Common myeloid progenitor, CD34-positive (primary cell): ENCODE data around the gene GUCY1A2.

Experiments used
- CTCF ChIA-PET: fragments of 350-600 bp; sonication (Branson Sonifier 250); formaldehyde crosslinking; loops from one replicate; lab custom pipeline; 2021; ENCODE audit warnings: antibody characterized with exemption; lab: Charles Lee
- POLR2A ChIA-PET: fragments of 350-600 bp; sonication (Branson Sonifier 250); formaldehyde crosslinking; loops from one replicate; lab custom pipeline; 2021; ENCODE audit warnings: antibody characterized with exemption; lab: Charles Lee
- DNase-seq, 3 donors: peaks; one replicate each; pipeline versions ENCODE4 v3.0.0 to v3.0.0-alpha.2; 2013
- H3K27ac ChIP-seq, 2 experiments: 1 replicate in 1 of 2; 2 replicates in 1 of 2; pipeline ENCODE4 v1.7.0; 2013; ENCODE audit warnings: inconsistent platforms in 2 of 2, low read length in 2 of 2, mild to moderate bottlenecking in 2 of 2, low read depth in 1 of 2, moderate library complexity in 1 of 2; ENCODE audit not compliant: severe bottlenecking in 2 of 2, insufficient read depth in 1 of 2, poor library complexity in 1 of 2
- H3K27me3 ChIP-seq, 5 experiments: replicated peaks in 2 of 5; 1 replicate in 3 of 5; 2 replicates in 2 of 5; pipeline versions ENCODE4 v1.6.1 to v1.7.0; 2013; ENCODE audit warnings: low read length in 4 of 5, mild to moderate bottlenecking in 2 of 5, moderate library complexity in 2 of 5, inconsistent platforms in 1 of 5; ENCODE audit not compliant: insufficient read depth in 5 of 5, control insufficient read depth in 4 of 5
- H3K36me3 ChIP-seq, 4 experiments: 1 replicate in 2 of 4; 2 replicates in 2 of 4; pipeline versions ENCODE4 v1.6.1 to v1.7.0; 2013; ENCODE audit warnings: low read length in 3 of 4, control low read depth in 1 of 4, mild to moderate bottlenecking in 1 of 4; ENCODE audit not compliant: control insufficient read depth in 4 of 4, insufficient read depth in 4 of 4
- H3K4me1 ChIP-seq, 4 experiments: 1 replicate in 3 of 4; 2 replicates in 1 of 4; pipeline versions ENCODE4 v1.6.1 to v1.7.1; 2013; ENCODE audit warnings: low read length in 3 of 4, mild to moderate bottlenecking in 3 of 4, control low read depth in 1 of 4, inconsistent platforms in 1 of 4, moderate library complexity in 1 of 4; ENCODE audit not compliant: control insufficient read depth in 4 of 4, insufficient read depth in 4 of 4; ENCODE audit errors: control extremely low read depth in 1 of 4
- H3K4me3 ChIP-seq, 7 experiments: 1 replicate in 4 of 7; 2 replicates in 3 of 7; pipeline versions ENCODE4 v1.5.1 to v1.7.0; 2013; ENCODE audit warnings: mild to moderate bottlenecking in 7 of 7, low read length in 6 of 7, moderate library complexity in 6 of 7, inconsistent platforms in 2 of 7, low read depth in 2 of 7, control low read depth in 1 of 7; ENCODE audit not compliant: insufficient read depth in 4 of 7, control insufficient read depth in 1 of 7; ENCODE audit errors: extremely low read depth in 1 of 7
- H3K9me3 ChIP-seq, 5 experiments: 1 replicate in 4 of 5; 2 replicates in 1 of 5; pipeline versions ENCODE4 v1.6.1 to v1.7.1; 2013; ENCODE audit warnings: low read length in 4 of 5, mild to moderate bottlenecking in 2 of 5, inconsistent platforms in 1 of 5, low read depth in 1 of 5, moderate library complexity in 1 of 5; ENCODE audit not compliant: control insufficient read depth in 4 of 5, insufficient read depth in 2 of 5; ENCODE audit errors: control extremely low read depth in 1 of 5
- WGBS: methylation state at CpG from one replicate; pipeline ENCODE4 v1.1.5; 2013; ENCODE audit not compliant: insufficient coverage; 5-methylcytosine and 5-hydroxymethylcytosine counted together

GUCY1A2 gene

DNA sequence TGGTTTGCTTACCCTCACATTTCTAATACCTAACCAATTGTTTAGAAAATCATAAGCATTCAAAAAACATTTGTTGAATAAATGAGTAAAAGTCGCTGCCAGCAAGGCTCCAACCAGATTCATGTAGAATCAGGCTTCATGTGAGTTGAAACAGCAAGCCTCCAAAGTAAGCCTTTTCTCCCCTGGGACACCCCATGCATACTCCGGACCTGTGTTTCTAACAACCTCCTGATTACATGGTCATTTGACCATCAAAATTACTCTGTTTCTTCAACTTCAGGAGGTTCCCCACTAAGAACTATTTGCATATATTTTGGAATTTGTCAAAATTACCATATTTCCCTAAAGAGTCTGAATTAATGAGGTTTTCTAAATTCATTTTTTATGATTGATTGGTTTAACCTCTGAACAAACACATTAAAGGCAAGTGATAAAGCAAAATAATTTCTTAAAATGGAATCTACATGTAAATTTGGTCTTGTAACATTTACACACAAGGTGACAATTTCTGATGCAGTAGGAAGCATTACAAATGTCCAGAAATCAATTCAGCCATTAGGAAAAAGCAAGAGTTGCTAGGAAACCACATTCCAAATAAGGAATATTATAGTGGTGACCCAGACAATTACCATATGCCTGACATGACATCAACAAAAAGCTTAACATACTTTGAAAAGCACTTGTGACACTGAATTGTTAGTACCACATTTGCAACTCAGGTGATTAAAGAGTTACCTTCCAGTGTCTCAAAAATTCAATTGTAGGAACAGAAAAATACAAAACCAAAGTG lies 252.6 kb downstream of the GUCY1A2 start:
- Histone ChIP-seq H3K27ac (no peak overlapping the region), H3K36me3 (no peaks in the 10 kb centered on the region), H3K4me1 (no peaks in the 10 kb centered on the region), H3K27me3 (no peaks in the 10 kb centered on the region), H3K4me3 (no peak overlapping the region), H3K9me3 (no peaks in the 10 kb centered on the region)
- ChIA-PET CTCF (no interaction called here), POLR2A (no interaction called here)
- no peak for DNase-seq
- 42% methylated on average over 1 of the region's 2 CpGs for WGBS

DNA sequence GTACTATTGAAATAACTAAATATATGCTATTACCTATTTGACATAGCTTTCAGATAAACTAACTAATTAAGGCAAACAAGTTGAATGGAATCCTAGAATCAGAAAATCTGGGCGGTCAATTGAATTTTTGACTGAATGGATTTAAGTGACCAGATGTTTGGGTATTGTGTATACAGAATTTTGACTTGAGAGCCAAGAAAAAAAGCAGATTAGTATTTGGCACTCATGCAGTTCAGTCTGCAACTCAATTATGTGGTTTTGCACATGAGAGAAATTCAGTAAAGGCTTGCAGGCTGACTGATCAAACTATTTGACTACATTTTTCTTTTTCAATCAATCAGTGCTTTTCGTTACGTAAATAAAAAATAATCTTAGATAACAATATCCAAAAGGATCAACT lies 254.8 kb downstream of the GUCY1A2 start:
- H3K4me1 ChIP-seq = no peaks in the 10 kb centered on the region
- no peak overlapping the region for H3K4me3 ChIP-seq
- H3K36me3 ChIP-seq = no peaks in the 10 kb centered on the region
- WGBS = no CpG with 5 or more reads among the region's 3 CpGs
- H3K27me3 ChIP-seq = no peaks in the 10 kb centered on the region
- POLR2A ChIA-PET = no interaction called here
- CTCF ChIA-PET = no interaction called here
- no peak overlapping the region for H3K27ac ChIP-seq
- no peak for DNase-seq
- H3K9me3 ChIP-seq = no peaks in the 10 kb centered on the region

DNA sequence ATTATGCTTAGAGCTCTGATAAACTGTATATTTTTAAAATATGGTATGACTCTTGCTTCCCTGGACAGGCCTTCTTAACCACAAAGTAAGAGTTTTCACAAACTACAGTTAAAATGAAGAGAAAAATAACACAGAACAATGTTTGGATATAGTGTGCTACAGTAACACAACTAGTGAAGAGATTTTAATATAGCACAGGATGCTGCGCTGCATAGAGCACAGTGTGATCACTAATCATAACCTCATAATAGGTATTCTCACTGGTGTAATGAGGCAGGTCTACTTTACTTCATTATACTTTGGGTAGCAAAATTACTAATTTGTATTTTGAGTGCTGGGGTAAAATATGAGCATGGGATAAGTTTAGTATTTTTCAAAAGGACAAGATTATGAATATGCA lies 256.5 kb downstream of the GUCY1A2 start:
- H3K27me3 ChIP-seq = no peaks in the 10 kb centered on the region
- H3K4me3 ChIP-seq = no peak overlapping the region
- DNase-seq = no peak
- H3K9me3 ChIP-seq = peaks cover 0 to 2% (median 0%) of the 10 kb centered on the region in 5 experiments
- ChIA-PET POLR2A (no interaction called here), CTCF (no interaction called here)
- no CpG with 5 or more reads among the region's 1 CpG for WGBS
- no peak overlapping the region for H3K27ac ChIP-seq
- H3K4me1 ChIP-seq = no peaks in the 10 kb centered on the region
- no peaks in the 10 kb centered on the region for H3K36me3 ChIP-seq

DNA sequence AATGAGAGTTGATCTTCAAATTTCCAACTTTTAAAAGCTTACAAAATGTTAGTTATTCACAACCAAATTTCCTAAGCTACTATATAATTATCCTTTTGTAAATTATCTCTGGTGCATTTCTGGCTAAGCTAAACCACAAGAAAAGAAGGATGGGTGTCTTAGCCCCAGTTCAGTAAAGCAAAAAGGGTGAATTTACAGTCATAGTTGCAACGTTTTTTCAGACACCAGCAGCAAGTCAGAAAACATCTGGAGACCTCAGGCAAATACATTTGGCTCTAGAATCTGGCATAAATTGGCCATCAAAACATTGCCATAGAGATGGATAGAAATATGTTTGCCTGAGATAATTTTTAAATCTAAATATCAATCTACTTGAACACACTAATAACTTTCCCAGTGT lies 257.0 kb downstream of the GUCY1A2 start:
- Histone ChIP-seq H3K9me3 (peaks cover 0 to 2% (median 0%) of the 10 kb centered on the region in 5 experiments), H3K27me3 (no peaks in the 10 kb centered on the region), H3K4me1 (no peaks in the 10 kb centered on the region), H3K36me3 (no peaks in the 10 kb centered on the region), H3K27ac (no peak overlapping the region), H3K4me3 (no peak overlapping the region)
- WGBS = 40% methylated on average over 1 of the region's 1 CpG
- POLR2A ChIA-PET = no interaction called here
- DNase-seq = no peak
- CTCF ChIA-PET = no interaction called here

DNA sequence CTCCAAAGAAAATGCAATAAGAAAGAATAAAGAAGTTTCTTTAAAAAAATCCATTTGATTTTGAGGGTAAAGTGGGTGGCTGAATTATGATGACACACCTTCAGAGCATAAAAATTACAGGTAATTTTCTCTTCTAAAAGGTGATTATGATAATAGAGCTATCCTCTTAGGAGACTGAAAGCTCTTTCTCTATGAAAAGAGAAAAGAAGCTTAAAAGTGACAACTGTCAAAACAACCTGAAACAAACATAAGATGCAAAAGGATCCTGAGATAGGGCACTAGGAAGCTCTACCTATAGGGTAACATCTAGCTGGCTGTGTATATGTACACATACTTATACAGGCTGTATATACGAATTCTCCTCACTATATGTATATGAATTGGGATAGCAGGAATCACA lies 270.2 kb downstream of the GUCY1A2 start:
- POLR2A ChIA-PET = no interaction called here
- H3K4me1 ChIP-seq = no peaks in the 10 kb centered on the region
- no peak overlapping the region for H3K27ac ChIP-seq
- H3K36me3 ChIP-seq = no peaks in the 10 kb centered on the region
- no peaks in the 10 kb centered on the region for H3K27me3 ChIP-seq
- H3K9me3 ChIP-seq = no peaks in the 10 kb centered on the region
- CTCF ChIA-PET = interaction anchor here (1.1 kb wide), 1 partner anchor 10 kb away, joined by 3 read pairs; no protein-coding TSS in a partner anchor
- H3K4me3 ChIP-seq = no peak overlapping the region
- no peak for DNase-seq
- WGBS = no CpG with 5 or more reads among the region's 1 CpG

DNA sequence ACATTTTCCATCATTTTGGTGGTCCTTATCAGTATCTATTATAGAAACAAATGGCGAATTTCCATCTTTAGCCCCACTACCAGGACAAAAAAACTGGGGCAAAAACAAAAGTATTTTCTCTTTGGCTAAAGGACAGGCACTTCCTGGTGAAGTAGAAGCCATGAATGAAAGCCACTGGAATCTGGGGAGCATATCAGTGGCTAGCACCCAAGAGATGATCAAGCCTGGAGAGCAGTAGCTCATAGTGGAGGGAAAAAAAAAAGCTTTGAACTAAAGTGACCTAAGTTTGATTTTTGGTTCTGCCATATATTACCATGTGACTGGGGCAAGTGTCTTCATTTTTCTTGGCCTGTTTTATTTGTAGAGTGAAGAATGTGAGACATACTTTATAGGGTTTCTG lies 272.3 kb downstream of the GUCY1A2 start:
- DNase-seq = no peak
- ChIA-PET POLR2A (no interaction called here), CTCF (no interaction called here)
- Histone ChIP-seq H3K9me3 (no peaks in the 10 kb centered on the region), H3K27me3 (no peaks in the 10 kb centered on the region), H3K4me3 (no peak overlapping the region), H3K36me3 (no peaks in the 10 kb centered on the region), H3K27ac (no peak overlapping the region), H3K4me1 (no peaks in the 10 kb centered on the region)
- WGBS = 100% methylated on average over 1 of the region's 1 CpG

DNA sequence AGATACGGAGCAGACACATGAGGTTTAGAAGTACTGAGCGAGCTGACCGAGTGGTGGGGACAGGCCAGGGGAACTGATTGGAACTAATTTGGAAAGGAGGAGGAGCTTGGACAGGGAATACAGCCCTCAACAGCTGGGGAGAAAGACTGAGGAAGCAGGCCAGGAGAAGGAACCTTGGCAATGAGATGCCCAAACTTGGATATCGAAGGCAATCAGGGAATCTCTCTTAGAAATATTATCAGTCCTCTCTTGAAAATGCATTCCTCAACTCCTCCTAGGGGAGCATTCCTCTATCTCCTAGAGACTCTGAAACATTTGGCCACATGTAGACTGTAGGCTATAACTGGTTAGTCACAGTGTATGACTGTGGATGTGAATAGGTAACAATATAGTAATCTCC lies 284.6 kb downstream of the GUCY1A2 start:
- Histone ChIP-seq H3K27me3 (no peaks in the 10 kb centered on the region), H3K9me3 (no peaks in the 10 kb centered on the region), H3K36me3 (no peaks in the 10 kb centered on the region), H3K4me3 (no peak overlapping the region), H3K4me1 (no peaks in the 10 kb centered on the region), H3K27ac (no peak overlapping the region)
- WGBS = 94% methylated on average over 3 of the region's 4 CpGs
- POLR2A ChIA-PET = no interaction called here
- CTCF ChIA-PET = no interaction called here
- DNase-seq = no peak
